Left renal cortex interstitium (tissue), 4 donors: ENCODE data around the gene VIM. TPM values are rescaled to one million over a fixed set of nuclear protein-coding genes. Genes with fewer than 3 reads are reported as not detected.

Source experiments
- DNase-seq, 4 donors: peaks; one replicate each; pipeline ENCODE4 v3.0.0-alpha.2; 2013; ENCODE audit warnings: low read depth in 4 of 4, low spot score in 2 of 4, missing footprints in 1 of 4
- polyA plus RNA-seq, 4 donors: library from polyadenylated mRNA; unstranded; fragments of 120-200 nt; gene quantifications; one replicate each; pipeline ENCODE4 v1.2.1, GENCODE V29; 2013; ENCODE audit not compliant: insufficient read length in 4 of 4

VIM gene
- polyA plus RNA-seq = 1,000 to 10,000 TPM; 1,222 to 1,404 (median 1,250) TPM

- DNase-seq = peak; percentile 65 to 80 (median 72)
Observed at GRCh38 chr10:17228091-17229015, at the start of gene VIM. TSS of gene VIM (plus strand) at chr10:17228241. CDS start at chr10:17229423, 1,182 bp downstream.

GRCh38 chr10:17179002-17179401, 49.0 kb upstream of the VIM start:
- DNase-seq = no peak

- DNase-seq = no peak
Observed at GRCh38 chr10:17181110-17181509, 46.9 kb upstream of the VIM start.

GRCh38 chr10:17181751-17182150, 46.3 kb upstream of the VIM start:
- DNase-seq = no peak

GRCh38 chr10:17183110-17183509, 44.9 kb upstream of the VIM start:
- no peak for DNase-seq

- DNase-seq = no peak
Observed at GRCh38 chr10:17185873-17186272, 42.2 kb upstream of the VIM start.

- DNase-seq = no peak
Observed at GRCh38 chr10:17188644-17189172, 39.3 kb upstream of the VIM start.

- DNase-seq = no peak
Observed at GRCh38 chr10:17190602-17191001, 37.4 kb upstream of the VIM start.

- DNase-seq = no peak
Observed at GRCh38 chr10:17195083-17195482, 33.0 kb upstream of the VIM start.

GRCh38 chr10:17196045-17196444, 32.0 kb upstream of the VIM start:
- no peak for DNase-seq

GRCh38 chr10:17196573-17196972, 31.5 kb upstream of the VIM start:
- no peak for DNase-seq

- DNase-seq = peak in 3 of 4 donors; percentile 38 to 50 (median 46)
Observed at GRCh38 chr10:17199351-17199804, 28.7 kb upstream of the VIM start.

GRCh38 chr10:17200001-17200911, 27.8 kb upstream of the VIM start:
- peak in 2 of 4 donors; percentile 15 to 34 for DNase-seq

- DNase-seq = peak; percentile 81 to 88 (median 82)
Observed at GRCh38 chr10:17200912-17201793, 26.9 kb upstream of the VIM start, which contains the start of gene TRDMT1. TSS of gene TRDMT1 (minus strand) at chr10:17201672. CDS start at chr10:17201634, 38 bp downstream.

- no peak for DNase-seq
Observed at GRCh38 chr10:17201794-17202116, 26.3 kb upstream of the VIM start.

- DNase-seq = no peak
Observed at GRCh38 chr10:17202506-17202905, 25.5 kb upstream of the VIM start.

GRCh38 chr10:17202999-17203398, 25.0 kb upstream of the VIM start:
- DNase-seq = no peak

- DNase-seq = no peak
Observed at GRCh38 chr10:17203416-17203815, 24.6 kb upstream of the VIM start.

- DNase-seq = no peak
Observed at GRCh38 chr10:17206210-17206709, 21.8 kb upstream of the VIM start.

- no peak for DNase-seq
Observed at GRCh38 chr10:17208476-17208875, 19.6 kb upstream of the VIM start.
